Loucy (cell line): ENCODE results near the gene MRPL49.
A peak's percentile ranks its signal among the peaks of the same experiment; 100 is the strongest.

Experiments
- H2AFZ ChIP-seq: fragments of 200-600 bp; sonication (generic); 2 replicates; pipeline ENCODE4 v1.6.0; 2016; ENCODE audit warnings: antibody characterized with exemption, mild to moderate bottlenecking, low read length, moderate library complexity
- H3F3A ChIP-seq: fragments of 200-600 bp; 2 replicates; pipeline ENCODE4 v1.6.0; 2016; ENCODE audit warnings: antibody characterized with exemption, low read depth, mild to moderate bottlenecking
- H3K27me3 ChIP-seq: fragments of 200-600 bp; sonication (generic); 2 replicates; pipeline ENCODE4 v1.6.1; 2014; ENCODE audit warnings: low read length, mild to moderate bottlenecking; ENCODE audit not compliant: insufficient read depth, poor library complexity, severe bottlenecking
- H3K36me3 ChIP-seq: fragments of 200-600 bp; sonication (generic); 2 replicates; pipeline ENCODE4 v1.6.1; 2016; ENCODE audit warnings: low read length; ENCODE audit not compliant: insufficient read depth
- H3K4me1 ChIP-seq: fragments of 200-600 bp; sonication (generic); 2 replicates; pipeline ENCODE4 v1.5.1; 2014; ENCODE audit warnings: low read length, mild to moderate bottlenecking; ENCODE audit not compliant: insufficient read depth, poor library complexity, severe bottlenecking
- H3K4me2 ChIP-seq: fragments of 200-600 bp; sonication (generic); 2 replicates; pipeline ENCODE4 v1.6.0; 2014; ENCODE audit warnings: antibody characterized with exemption, low read length, low read depth, mild to moderate bottlenecking; ENCODE audit not compliant: poor library complexity, severe bottlenecking
- H3K4me3 ChIP-seq: fragments of 200-600 bp; sonication (generic); 2 replicates; pipeline ENCODE4 v1.5.1; 2014; ENCODE audit warnings: low read length, mild to moderate bottlenecking, mixed read lengths; ENCODE audit not compliant: poor library complexity, severe bottlenecking
- H3K79me2 ChIP-seq: fragments of 200-600 bp; sonication (generic); 2 replicates; pipeline ENCODE4 v1.6.1; 2014; ENCODE audit warnings: low read length; ENCODE audit not compliant: insufficient read depth
- H3K9ac ChIP-seq: fragments of 200-600 bp; sonication (generic); 2 replicates; pipeline ENCODE4 v1.6.0; 2014; ENCODE audit warnings: mild to moderate bottlenecking, low read depth, low read length, moderate library complexity; ENCODE audit not compliant: poor library complexity, severe bottlenecking
- H3K9me2 ChIP-seq: fragments of 200-600 bp; sonication (generic); replicated peaks from 2 replicates; pipeline ENCODE4 v1.6.1; 2016; ENCODE audit warnings: low read depth, low read length, mixed read lengths
- H3K9me3 ChIP-seq: fragments of 200-600 bp; sonication (generic); 2 replicates; pipeline ENCODE4 v1.6.1; 2014; ENCODE audit warnings: mild to moderate bottlenecking, antibody characterized with exemption, low read length, low read depth; ENCODE audit not compliant: insufficient read depth
- H4K20me1 ChIP-seq: fragments of 200-600 bp; sonication (generic); 2 replicates; pipeline ENCODE4 v1.6.0; 2014; ENCODE audit warnings: antibody characterized with exemption, low read length, mild to moderate bottlenecking; ENCODE audit not compliant: insufficient read depth, poor library complexity, severe bottlenecking
- CTCF ChIP-seq: fragments of 200-600 bp; sonication (generic); conservative IDR thresholded peaks from 2 replicates; pipeline ENCODE4 v1.5.1; 2014; ENCODE audit warnings: mild to moderate bottlenecking, antibody characterized with exemption, low read length
- EZH2phosphoT487 ChIP-seq: fragments of 200-600 bp; IDR thresholded peaks from 2 replicates; pipeline ENCODE4 v1.6.1; 2018; ENCODE audit warnings: antibody characterized with exemption, mild to moderate bottlenecking, moderate library complexity, borderline replicate concordance

Gene MRPL49

GRCh38 chr11:65132238-65132987 lies 10.3 kb downstream of the MRPL49 start:
- Histone ChIP-seq H3K4me1 (peaks cover 24% of the 10 kb centered on the region), H3K9ac (peak overlapping the region; percentile 88), H3K27me3 (no peaks in the 10 kb centered on the region), H3K9me3 (no peaks in the 10 kb centered on the region), H3K79me2 (peaks cover 26% of the 10 kb centered on the region), H3F3A (no peaks in the 10 kb centered on the region), H3K4me2 (peak overlapping the region; percentile 98), H2AFZ (no peak overlapping the region), H3K36me3 (peaks cover 39% of the 10 kb centered on the region), H3K9me2 (no peaks in the 10 kb centered on the region), H3K4me3 (peak overlapping the region; percentile 84), H4K20me1 (peaks cover 21% of the 10 kb centered on the region)
- TF ChIP-seq CTCF (no peak), EZH2phosphoT487 (no peak)

- Histone ChIP-seq H3K79me2 (peaks cover 26% of the 10 kb centered on the region), H3K4me1 (peaks cover 24% of the 10 kb centered on the region), H3K9me3 (no peaks in the 10 kb centered on the region), H3K9me2 (no peaks in the 10 kb centered on the region), H3K4me3 (peak overlapping the region; percentile 84), H4K20me1 (peaks cover 21% of the 10 kb centered on the region), H3K27me3 (no peaks in the 10 kb centered on the region), H2AFZ (no peak overlapping the region), H3F3A (no peaks in the 10 kb centered on the region), H3K4me2 (peak overlapping the region; percentile 98), H3K36me3 (peaks cover 32% of the 10 kb centered on the region), H3K9ac (peak overlapping the region; percentile 88)
- TF ChIP-seq CTCF (no peak), EZH2phosphoT487 (no peak)
Observed at GRCh38 chr11:65132988-65133700, 11.0 kb downstream of the MRPL49 start.

GRCh38 chr11:65133724-65134123 lies 11.6 kb downstream of the MRPL49 start:
- TF ChIP-seq EZH2phosphoT487, result no peak
- no peak for TF ChIP-seq CTCF
- H3K4me3 ChIP-seq, result peak overlapping the region; percentile 84
- peak overlapping the region; percentile 88 for H3K9ac ChIP-seq
- peaks cover 26% of the 10 kb centered on the region for H3K79me2 ChIP-seq
- no peaks in the 10 kb centered on the region for H3K9me2 ChIP-seq
- no peak overlapping the region; the same call in 1 of the 2 replicates for H2AFZ ChIP-seq
- peaks cover 26% of the 10 kb centered on the region for H3K36me3 ChIP-seq
- H3F3A ChIP-seq, result no peaks in the 10 kb centered on the region
- H3K4me1 ChIP-seq, result peaks cover 24% of the 10 kb centered on the region
- peaks cover 21% of the 10 kb centered on the region for H4K20me1 ChIP-seq
- peak overlapping the region; percentile 98 for H3K4me2 ChIP-seq
- H3K9me3 ChIP-seq, result no peaks in the 10 kb centered on the region
- no peaks in the 10 kb centered on the region for H3K27me3 ChIP-seq
